GM21825 (cell line): Measurements from ENCODE around the gene PCGF3.
"Not testable (repeated sequence)": the region's sequence is repeated elsewhere in the genome, so short reads cannot be mapped to it uniquely, and the experiment has no call there.

Experiments used
- ATAC-seq: cut with Tn5 transposase; IDR thresholded peaks from one replicate; pipeline ENCODE4 v1.9.1; 2021; ENCODE audit warnings: mild to moderate bottlenecking, moderate library complexity; ENCODE audit not compliant: unreplicated experiment

PCGF3 gene

DNA sequence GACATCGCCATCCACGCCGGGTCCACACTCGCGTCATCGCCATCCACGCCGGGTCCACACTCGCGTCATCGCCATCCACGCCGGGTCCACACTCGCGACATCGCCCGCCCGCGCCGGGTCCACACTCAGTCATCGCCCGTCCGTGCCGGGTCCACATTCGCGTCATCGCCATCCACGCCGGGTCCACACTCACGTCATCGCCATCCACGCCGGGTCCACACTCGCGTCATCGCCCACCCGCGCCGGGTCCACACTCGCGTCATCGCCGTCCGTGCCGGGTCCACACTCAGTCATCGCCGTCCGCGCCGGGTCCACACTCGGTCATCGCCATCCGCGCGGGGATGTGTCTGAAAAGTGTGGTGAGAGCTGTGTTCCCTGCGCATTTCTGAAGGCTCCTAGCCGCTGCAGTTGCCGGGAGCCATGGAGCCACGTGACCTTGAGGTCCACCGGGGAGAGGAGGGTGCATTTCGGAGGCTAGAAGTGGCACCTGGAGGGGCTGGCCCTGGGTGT, 17.3 kb downstream of the PCGF3 start:
- no peak for ATAC-seq

DNA sequence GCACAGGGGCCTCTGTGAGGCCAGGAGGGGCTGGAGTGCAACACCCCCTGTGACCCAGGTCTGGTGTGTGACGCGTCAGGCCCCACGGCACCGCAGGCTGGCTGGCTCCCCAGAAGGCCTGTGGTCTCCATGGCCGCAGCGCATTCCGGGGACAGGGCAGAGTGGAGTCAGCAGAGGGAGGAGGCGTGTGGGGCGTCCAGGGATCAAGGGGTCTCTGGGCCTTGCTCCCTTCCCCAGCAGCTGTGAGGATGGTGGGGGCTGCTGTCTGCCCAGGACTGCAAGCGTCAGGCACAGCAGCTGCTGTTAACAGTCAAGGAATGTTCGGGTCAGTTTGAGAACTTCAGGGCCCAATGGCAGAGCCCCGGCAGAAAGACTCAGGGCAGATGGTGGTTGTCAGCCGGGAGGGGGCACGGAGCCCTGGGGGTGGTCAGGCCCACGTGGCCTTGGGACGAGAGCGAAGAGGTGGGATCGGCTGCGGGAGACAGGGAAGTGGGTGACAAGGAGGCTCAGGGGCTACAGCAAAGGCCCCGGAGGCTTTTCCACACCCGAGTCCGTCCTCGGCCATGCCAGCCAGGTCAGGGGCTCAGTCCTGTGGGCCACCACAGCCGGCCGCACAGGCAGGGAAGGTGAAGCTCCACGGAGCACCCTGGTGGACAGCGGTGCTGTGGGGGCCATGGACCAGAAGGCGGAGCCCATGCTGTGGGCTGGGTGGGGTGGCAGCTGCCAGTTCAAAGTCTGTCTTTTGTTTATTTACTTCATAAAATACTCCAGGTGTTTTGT, 18.3 kb downstream of the PCGF3 start:
- ATAC-seq, result no peak

DNA sequence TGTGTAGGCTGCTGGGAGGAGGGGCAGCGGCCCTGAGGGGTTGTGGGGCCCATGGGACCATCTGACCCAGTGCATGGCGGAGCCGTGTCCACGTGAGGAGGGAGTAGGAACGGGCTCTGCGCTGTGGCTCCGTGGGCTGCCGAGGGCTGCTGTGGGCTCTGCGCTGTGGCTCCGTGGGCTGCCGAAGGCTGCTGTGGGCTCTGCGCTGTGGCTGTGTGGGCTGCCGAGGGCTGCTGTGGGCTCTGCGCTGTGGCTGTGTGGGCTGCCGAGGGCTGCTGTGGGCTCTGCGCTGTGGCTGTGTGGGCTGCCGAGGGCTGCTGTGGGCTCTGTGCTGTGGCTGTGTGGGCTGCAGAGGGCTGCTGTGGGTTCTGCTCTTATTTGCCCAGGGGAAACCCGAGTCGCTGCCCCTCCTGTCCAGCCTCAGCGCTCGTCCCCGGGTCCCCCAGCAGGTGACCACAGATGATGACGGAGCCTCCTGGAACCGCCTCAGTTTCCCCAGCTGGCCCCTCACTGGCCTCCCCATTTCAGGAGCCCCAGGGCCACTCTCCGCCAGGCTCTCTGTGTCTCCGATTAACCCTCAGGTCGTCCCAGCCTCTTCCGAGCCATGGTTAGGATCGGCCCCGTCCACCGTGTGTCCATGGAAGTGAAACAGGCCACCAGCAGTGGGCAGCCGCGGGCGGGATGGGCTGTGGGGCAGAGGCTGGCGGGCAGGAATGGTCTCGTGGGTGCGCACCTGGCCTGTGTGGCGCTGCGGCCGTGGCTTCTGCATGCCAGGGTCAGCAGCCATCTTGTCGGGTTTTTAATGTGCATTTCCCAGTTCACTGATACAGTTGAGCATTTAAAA, 20.0 kb downstream of the PCGF3 start:
- no peak for ATAC-seq

DNA sequence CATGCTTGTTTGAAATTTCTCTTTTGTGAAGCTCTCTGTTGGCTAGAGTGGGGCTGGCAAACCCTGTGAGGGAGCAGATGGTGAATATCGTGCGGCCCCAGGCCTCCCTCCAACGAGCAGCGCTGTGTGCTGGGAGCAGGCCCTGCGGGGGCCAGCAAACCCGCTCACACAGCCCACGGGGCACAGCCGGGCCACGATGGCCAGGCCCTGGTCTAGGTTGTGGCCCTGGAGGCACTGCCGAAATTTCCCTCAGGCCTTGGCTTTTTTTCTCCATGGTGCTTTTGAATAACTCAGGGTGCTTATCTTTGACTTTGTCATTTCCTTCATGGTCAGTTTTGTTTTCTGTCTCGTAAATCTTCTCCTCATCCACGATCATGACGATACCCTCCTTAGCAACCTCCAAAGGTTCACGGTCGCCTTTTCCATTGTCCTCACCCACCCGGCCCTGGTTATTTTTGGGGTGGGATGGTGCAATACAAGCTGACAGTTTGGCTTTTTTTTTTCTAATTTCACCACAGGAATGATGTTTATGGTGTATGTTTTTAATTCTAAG, 20.7 kb downstream of the PCGF3 start:
- no peak for ATAC-seq

DNA sequence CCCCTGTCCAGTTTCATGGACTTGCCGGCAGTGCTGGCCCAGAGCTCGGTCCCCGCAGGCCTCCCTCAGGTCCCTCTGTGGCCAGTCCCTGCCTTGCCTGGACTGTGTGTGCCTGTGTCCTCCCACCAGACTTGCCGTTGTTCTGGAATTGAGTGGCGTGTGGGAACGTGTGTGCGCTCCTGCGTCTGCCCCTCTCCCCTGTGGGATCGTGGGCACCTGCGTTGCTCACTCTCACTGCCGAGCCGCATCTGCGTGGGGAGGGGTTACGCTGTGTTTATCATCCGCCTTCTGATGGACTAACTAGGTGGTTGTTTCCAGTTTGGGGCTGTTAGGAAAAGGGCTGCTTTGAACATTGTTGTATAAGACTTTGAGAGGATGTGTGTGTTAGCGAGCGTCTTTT, 21.2 kb downstream of the PCGF3 start:
- no peak for ATAC-seq

DNA sequence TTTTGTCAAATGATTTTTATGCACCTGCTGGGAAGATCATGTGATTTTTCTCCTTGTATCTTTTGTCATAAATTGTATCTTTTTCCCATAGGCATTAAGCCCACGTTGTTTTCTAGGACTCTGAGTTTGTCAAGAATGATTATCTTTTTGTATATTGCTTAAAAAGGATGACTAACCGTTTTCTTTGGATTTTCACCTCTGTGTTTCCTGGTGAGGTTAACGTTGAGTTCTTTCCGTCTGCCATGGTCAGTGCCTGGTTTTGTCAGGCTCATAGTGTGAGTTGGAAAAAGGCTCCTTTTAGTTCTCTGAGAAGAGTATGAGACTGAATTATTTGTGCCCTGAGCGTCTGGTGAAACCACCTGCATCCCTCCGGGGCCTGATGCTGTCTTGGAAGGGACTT, 21.9 kb downstream of the PCGF3 start:
- no peak for ATAC-seq

DNA sequence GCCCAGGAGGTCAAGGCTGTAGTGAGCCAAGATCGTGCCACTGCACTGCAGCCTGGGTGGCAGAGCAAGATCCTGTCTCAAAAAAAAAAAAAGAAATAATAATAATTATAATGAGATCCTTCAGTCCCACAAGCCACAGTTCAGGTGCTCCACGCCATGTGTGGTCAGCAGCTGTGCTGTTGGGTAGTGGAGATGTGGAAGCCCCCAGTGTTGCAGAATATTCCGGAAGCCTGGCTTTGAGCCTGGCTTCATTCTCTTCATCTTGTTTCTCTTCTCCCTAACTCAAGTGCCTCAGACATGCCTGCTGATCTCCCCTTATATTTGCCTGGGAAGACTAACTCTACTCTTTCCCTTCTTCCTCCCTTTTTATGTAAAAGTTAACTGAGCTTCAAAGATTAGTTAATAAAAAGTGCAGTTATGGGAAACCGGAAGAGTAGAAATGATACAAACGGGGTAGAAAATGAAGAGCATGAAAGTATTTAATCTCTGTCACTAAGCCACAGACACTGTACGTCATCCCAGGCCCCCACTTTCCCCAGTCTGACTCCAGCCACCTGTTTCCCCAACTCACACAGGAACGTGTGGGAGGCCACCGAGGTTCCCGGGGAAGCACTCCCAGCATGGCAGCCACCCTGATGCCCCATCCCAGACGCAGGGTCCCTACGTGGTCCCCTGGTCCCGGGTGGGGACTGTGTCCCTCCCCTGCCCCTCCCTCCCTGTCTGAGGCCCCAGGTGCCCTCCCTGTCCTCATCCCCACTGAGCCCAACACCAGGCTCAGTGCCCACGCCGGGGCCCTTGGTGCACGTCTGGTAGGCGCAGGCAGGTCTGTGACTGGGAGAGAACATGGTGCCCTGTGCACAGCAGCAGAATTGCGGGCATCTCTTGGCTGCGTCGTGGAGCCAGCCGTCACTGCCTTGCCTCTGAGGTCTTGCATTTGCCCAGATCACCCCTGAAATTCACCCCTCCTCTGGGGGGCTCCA, 24.0 kb downstream of the PCGF3 start:
- ATAC-seq, result no peak

DNA sequence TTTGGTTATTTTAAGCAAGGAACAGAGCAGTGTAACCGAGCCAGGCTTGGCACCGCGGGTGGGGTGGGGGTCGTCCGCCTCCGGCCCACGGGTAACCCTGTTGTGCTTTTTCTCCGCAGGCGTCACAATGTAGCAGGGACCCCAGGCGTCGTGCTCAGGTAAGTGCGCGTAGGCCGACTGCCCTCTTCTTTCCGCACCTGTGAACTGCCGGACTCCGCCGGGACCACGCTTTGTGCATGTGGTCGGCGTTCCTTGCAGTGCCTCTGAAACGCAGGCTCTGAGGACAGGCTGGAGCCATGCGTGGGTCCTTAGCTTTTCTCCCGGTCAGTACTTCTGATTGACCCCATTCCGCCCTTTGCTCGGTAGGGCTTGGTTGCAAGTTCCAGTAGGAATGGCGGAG, 24.9 kb downstream of the PCGF3 start:
- no peak for ATAC-seq

DNA sequence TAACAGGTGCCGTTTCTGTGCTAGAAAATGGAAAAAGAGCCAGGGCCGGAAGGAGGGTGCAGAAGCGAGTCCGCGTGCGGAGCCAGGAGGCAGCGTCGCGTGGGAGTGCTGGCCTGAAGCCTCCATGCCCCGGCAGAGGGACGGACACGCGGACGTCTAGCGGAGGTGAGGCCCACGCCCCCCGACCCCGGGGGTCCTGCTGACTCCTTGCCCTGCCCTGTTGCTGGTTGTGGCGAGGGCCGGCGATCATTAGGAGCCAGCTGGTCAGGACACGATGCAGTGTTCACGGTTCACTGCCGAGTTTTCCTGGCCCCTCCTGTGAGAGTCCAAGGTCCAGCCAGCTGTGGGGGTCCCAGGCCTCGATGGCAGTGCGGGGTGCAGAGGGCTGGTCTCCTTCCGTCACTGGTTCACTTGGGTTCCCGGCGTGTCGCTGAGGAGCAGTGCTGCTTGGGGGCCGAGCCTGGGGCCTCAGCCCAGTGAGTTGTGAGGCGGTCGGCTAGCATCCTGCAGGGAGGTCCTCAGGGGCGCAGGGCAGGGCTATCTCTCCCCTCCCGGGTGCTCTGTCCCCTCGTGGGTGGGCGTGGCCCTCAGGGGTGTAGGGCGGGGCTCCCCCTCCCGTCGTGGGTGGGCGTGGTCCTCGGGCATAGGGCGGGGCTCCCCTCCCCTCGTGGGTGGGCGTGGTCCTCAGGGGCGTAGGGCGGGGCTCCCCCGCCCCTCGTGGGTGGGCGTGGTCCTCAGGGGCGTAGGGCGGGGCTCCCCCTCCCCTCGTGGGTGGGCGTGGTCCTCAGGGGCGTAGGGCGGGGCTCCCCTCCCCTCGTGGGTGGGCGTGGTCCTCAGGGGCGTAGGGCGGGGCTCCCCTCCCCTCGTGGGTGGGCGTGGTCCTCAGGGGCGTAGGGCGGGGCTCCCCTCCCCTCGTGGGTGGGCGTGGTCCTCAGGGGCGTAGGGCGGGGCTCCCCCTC, 25.6 kb downstream of the PCGF3 start:
- not testable (repeated sequence) for ATAC-seq

DNA sequence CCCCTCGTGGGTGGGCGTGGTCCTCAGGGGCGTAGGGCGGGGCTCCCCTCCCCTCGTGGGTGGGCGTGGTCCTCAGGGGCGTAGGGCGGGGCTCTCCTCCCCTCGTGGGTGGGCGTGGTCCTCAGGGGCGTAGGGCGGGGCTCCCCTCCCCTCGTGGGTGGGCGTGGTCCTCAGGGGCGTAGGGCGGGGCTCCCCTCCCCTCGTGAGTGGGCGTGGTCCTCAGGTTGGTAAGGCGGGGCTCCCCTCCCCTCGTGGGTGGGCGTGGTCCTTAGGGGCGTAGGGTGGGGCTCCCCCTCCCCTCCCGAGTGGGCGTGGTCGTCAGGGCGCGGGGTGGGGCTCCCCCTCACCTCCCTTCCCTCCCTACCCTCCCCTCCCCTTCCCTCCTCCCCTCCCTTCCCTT, 26.3 kb downstream of the PCGF3 start:
- ATAC-seq, result not testable (repeated sequence)

DNA sequence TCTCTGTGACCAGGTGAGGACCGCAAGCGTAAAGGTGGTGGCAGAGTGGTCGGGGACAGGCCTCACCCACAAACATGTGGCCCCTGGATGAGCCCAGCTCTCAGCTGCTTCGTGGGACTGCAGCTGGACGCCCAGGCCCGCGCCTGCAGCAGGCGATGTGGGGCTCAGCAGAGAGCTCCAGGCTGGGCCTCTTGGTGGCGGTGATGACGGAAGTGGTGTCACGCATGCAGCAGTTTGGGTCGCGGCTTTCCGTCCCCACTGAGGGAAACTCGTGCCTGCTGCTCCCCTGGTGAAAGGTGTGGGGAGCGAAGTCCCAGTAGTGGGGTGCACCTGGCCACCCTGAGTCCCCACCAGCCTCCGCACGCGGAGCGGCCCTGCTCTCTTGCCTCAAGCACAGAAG, 26.9 kb downstream of the PCGF3 start:
- no peak for ATAC-seq

DNA sequence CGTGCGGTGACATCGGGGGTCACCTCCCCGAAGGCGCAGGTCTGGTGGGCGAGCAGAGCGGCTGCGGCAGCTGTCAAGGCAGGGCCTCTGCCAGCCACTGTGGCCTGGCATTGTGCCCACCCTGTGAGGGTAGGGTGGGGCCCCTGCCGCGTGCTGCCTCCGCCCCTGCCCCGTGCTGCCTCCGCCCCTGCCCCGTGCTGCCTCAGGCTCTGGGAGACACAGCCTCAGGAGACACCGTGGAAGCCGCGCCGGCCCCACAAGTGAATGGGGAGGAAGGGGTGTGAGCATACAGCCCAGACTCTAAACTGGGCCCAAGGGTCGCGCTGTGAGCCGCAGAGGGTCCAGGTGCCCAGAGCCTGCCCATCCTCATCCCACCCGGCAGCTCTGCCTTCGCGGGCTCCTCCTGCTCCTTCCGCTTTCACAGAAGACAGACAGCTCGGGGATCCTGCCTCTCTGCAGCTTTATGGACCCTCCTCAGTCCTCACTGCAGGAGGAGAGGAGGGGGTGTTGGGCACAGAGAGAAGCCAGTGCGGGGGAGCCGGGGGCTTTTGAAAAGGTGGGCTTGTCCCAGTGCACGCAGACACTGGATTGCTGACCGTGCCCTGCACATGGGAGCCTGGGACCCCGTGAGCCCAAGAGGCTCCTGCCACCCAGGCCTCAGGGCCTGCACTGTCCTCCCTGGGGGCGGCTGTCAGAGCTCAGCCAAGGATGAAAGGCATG, 27.4 kb downstream of the PCGF3 start:
- ATAC-seq, result no peak

DNA sequence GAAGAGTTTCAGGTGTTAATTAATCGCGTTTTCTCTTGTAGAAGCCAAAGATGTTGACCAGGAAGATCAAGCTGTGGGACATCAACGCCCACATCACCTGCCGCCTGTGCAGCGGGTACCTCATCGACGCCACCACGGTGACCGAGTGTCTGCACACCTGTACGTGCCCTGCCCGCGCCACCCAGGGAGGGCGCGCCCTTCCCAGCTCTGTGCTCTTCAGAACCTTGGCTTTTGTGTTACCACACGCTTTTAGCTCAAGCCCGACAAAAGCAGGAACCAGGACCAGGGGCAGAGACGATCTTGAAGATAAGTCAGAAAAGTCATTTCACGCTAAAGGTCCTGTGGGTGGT, 28.0 kb downstream of the PCGF3 start:
- ATAC-seq, result no peak

DNA sequence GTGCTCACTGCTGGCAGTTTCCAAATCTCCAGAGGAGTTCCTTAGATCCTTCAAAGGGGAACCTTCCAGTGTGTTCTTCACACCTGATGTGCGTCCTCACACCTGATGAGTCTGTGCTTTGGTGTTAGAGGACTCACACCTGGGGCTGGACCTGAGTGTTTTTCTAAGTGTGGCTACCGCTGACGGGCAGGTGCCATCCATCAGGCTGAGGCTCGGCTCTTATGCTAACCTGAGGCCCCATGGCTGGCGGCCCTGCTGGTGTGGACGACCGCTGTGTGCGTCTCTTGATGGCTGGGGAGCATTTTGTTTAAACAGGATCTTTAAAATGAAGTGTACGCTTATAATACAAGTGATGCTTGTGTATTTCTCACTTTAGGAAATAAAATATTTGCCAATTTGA, 28.4 kb downstream of the PCGF3 start:
- ATAC-seq, result no peak

DNA sequence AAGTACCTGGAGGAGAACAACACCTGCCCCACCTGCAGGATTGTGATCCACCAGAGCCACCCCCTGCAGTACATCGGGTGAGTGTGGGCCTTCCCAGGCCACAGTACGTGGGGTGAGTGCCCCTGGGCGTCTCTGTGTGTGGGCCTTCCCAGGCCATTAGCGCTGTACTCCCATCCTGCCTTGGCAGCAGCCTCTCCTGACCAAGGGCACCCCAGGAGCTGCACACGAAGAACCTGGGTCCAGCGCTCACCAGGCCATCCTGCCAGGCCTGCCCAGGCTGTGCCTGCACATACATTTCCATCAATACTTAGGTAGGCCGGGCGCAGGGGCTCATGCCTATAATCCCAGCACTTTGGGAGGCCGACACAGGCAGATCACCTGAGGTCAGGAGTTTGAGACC, 29.3 kb downstream of the PCGF3 start:
- ATAC-seq, result no peak

DNA sequence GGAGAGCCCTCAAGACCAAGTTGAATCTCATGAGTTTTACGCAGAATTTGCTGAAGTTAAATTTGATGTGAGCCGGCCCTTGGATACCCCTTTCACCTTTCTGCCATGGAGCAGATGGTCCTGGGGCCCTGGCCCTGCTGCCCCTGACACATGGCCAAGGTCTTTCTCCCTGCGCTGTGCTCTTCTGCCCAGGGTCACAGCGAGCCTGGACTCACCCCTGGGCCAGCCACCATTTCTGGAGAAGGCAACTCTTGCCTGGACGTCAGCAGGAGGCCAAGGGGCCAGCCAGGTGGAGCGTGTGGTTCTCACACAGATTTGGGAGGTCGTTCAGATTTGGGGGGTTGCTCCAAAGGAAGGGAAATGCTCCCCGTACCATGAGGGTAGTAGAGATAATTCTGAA, 30.0 kb downstream of the PCGF3 start:
- no peak for ATAC-seq

DNA sequence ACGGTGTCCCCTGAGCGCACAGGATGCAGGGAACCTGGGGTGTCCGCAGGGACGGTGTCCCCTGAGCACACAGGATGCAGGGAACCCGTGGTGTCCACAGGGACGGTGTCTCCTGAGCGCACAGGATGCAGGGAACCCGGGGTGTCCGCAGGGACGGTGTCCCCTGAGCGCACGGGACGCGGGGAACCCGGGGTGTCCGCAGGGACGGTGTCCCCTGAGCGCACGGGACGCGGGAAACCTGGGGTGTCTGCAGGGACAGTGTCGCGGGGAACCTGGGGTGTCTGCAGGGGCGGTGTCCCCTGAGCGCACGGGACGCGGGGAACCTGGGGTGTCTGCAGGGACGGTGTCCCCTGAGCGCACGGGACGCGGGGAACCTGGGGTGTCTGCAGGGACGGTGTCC, 30.9 kb downstream of the PCGF3 start:
- ATAC-seq, result not testable (repeated sequence)

DNA sequence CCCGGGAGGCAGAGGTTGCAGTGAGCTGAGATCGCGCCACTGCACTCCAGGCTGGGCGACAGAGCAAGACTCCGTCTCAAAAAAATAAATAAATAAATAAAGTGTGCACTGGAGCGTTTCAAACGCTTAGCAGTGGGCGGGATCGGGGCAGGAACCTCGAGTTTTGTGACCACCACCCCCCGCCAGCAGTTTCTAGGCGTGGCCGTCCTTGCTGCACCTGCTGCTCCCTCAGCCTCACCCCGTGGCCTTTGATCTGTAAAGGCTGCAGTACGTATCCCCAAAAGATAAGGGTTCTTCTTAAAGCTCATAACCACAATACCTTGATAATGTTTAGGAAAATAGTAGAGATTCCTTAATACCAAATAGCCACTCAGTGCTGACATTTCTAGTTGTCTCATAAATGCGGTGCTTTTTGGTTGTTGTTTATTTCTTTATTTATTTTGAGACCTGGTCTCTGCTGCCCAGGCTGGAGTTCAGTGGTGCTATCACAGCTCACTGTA, 33.2 kb downstream of the PCGF3 start:
- no peak for ATAC-seq

DNA sequence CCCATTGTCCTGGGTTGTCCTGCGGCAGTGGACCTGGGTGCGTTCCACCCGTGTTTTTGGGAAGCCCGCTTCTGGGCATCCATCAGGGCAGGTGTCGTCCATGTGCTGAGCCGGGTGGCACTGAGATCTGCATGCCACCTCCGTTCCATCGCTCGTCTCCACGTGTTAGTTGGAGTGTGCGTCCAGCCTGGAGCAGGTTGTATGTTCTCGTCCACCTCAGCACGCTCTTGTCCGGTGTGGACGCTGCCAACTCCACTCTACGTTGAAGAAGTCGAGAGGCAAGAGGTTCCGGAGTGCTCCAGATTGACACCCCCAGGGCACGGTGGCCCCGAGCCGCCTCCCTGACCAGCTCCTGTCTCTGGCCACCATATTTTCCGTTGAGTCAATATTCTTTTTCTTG, 33.9 kb downstream of the PCGF3 start:
- no peak for ATAC-seq
